GM19023 (cell line): ENCODE results near the gene MTG1.

Experiments
- ATAC-seq: cut with Tn5 transposase; IDR thresholded peaks from one replicate; pipeline ENCODE4 v1.9.1; 2021; ENCODE audit warnings: mild to moderate bottlenecking, moderate library complexity; ENCODE audit not compliant: unreplicated experiment

MTG1 gene

GRCh38 chr10:133444342-133445267, 50.6 kb downstream of the MTG1 start:
- no peak for ATAC-seq

- ATAC-seq = no peak
Observed at GRCh38 chr10:133445268-133445732, 51.3 kb downstream of the MTG1 start.

GRCh38 chr10:133445751-133446708, 52.1 kb downstream of the MTG1 start:
- ATAC-seq = no peak

GRCh38 chr10:133446979-133447378, 53.0 kb downstream of the MTG1 start:
- ATAC-seq = no peak

GRCh38 chr10:133448120-133448519, 54.2 kb downstream of the MTG1 start:
- no peak for ATAC-seq

GRCh38 chr10:133451346-133451745, 57.4 kb downstream of the MTG1 start:
- no peak for ATAC-seq

GRCh38 chr10:133452453-133452852, 58.5 kb downstream of the MTG1 start:
- no peak for ATAC-seq

GRCh38 chr10:133453516-133454203, 59.7 kb downstream of the MTG1 start, which contains the start of gene SCART1:
Gene SCART1 (plus strand): TSS chr10:133453945. CDS start chr10:133453998, 53 bp downstream.
- no peak for ATAC-seq

- ATAC-seq = no peak
Observed at GRCh38 chr10:133454204-133454893, 60.4 kb downstream of the MTG1 start.

GRCh38 chr10:133455196-133455595, 61.2 kb downstream of the MTG1 start:
- no peak for ATAC-seq

GRCh38 chr10:133455611-133456031, 61.7 kb downstream of the MTG1 start:
- no peak for ATAC-seq

- ATAC-seq = no peak
Observed at GRCh38 chr10:133456041-133456951, 62.3 kb downstream of the MTG1 start.

- no peak for ATAC-seq
Observed at GRCh38 chr10:133457100-133457841, 63.3 kb downstream of the MTG1 start.

GRCh38 chr10:133458021-133458709, 64.2 kb downstream of the MTG1 start:
- no peak for ATAC-seq

- no peak for ATAC-seq
Observed at GRCh38 chr10:133458710-133459453, 64.9 kb downstream of the MTG1 start.

GRCh38 chr10:133459454-133460207, 65.7 kb downstream of the MTG1 start:
- ATAC-seq = no peak
